H9 (cell line): ENCODE data around the gene ORMDL1. TPM values are rescaled to one million over a fixed set of nuclear protein-coding genes. Genes with fewer than 3 reads are reported as not detected.

Experiments
- DNase-seq: peaks from one replicate; pipeline ENCODE4 v3.0.0-alpha.2; 2017
- H2AFZ ChIP-seq: one replicate; pipeline ENCODE4 v1.6.1; 2013; ENCODE audit warnings: mild to moderate bottlenecking, low read length, control low read depth, moderate library complexity
- H2AK5ac ChIP-seq: 2 replicates; pipeline ENCODE4 v1.6.1; 2013; ENCODE audit warnings: low read length, control low read depth, mixed read lengths; ENCODE audit not compliant: insufficient read length
- H2BK120ac ChIP-seq: one replicate; pipeline ENCODE4 v1.6.1; 2013; ENCODE audit warnings: low read depth, mild to moderate bottlenecking, low read length, control low read depth, inconsistent platforms; ENCODE audit not compliant: poor library complexity, severe bottlenecking
- H2BK12ac ChIP-seq: 2 replicates; pipeline ENCODE4 v1.6.1; 2013; ENCODE audit warnings: low read length, control low read depth, mixed read lengths, low read depth; ENCODE audit not compliant: insufficient read length
- H2BK15ac ChIP-seq: 2 replicates; pipeline ENCODE4 v1.6.1; 2013; ENCODE audit warnings: low read depth, low read length, control low read depth
- H2BK20ac ChIP-seq: one replicate; pipeline ENCODE4 v1.6.1; 2013; ENCODE audit warnings: low read depth, mild to moderate bottlenecking, low read length, control low read depth, inconsistent platforms; ENCODE audit not compliant: poor library complexity, severe bottlenecking
- H2BK5ac ChIP-seq: 2 replicates; pipeline ENCODE4 v1.6.1; 2013; ENCODE audit warnings: low read length, control low read depth, mixed read lengths; ENCODE audit not compliant: insufficient read length
- H3K14ac ChIP-seq: 2 replicates; pipeline ENCODE4 v1.6.1; 2013; ENCODE audit warnings: low read length, control low read depth; ENCODE audit not compliant: insufficient read depth
- H3K18ac ChIP-seq: 2 replicates; pipeline ENCODE4 v1.6.1; 2013; ENCODE audit warnings: low read depth, mild to moderate bottlenecking, mixed read lengths, low read length, control low read depth; ENCODE audit not compliant: insufficient read length
- H3K23ac ChIP-seq: 2 replicates; pipeline ENCODE4 v1.6.1; 2013; ENCODE audit warnings: low read length, control low read depth, mixed read lengths, low read depth; ENCODE audit not compliant: insufficient read length
- H3K23me2 ChIP-seq: 2 replicates; pipeline ENCODE4 v1.6.1; 2013; ENCODE audit warnings: low read depth, mild to moderate bottlenecking, mixed read lengths, low read length, control low read depth; ENCODE audit not compliant: insufficient read length, poor library complexity, severe bottlenecking
- H3K27ac ChIP-seq: 2 replicates; pipeline ENCODE4 v1.5.1; 2013; ENCODE audit warnings: low read length, control low read depth, mixed read lengths, low read depth; ENCODE audit not compliant: insufficient read length
- H3K27me3 ChIP-seq: 2 replicates; pipeline ENCODE4 v1.6.1; 2013; ENCODE audit warnings: low read length, control low read depth, inconsistent platforms; ENCODE audit not compliant: insufficient read depth
- H3K4ac ChIP-seq: 2 replicates; pipeline ENCODE4 v1.6.1; 2013; ENCODE audit warnings: low read depth, mild to moderate bottlenecking, control low read depth, inconsistent platforms, low read length, moderate library complexity
- H3K4me1 ChIP-seq: 2 replicates; pipeline ENCODE4 v1.6.1; 2013; ENCODE audit warnings: low read length, control low read depth, inconsistent platforms; ENCODE audit not compliant: insufficient read depth
- H3K4me2 ChIP-seq: 2 replicates; pipeline ENCODE4 v1.6.1; 2013; ENCODE audit warnings: low read length, control low read depth, mixed read lengths; ENCODE audit not compliant: insufficient read length, insufficient read depth
- H3K56ac ChIP-seq: 2 replicates; pipeline ENCODE4 v1.6.1; 2013; ENCODE audit warnings: low read depth, mild to moderate bottlenecking, mixed read lengths, low read length, control low read depth; ENCODE audit not compliant: insufficient read length
- H3K79me1 ChIP-seq: 2 replicates; pipeline ENCODE4 v1.6.1; 2013; ENCODE audit warnings: low read depth, mild to moderate bottlenecking, moderate library complexity, low read length, control low read depth, inconsistent platforms; ENCODE audit not compliant: insufficient read depth, poor library complexity, severe bottlenecking
- H3K79me2 ChIP-seq: 2 replicates; pipeline ENCODE4 v1.6.1; 2013; ENCODE audit warnings: low read length, control low read depth, inconsistent platforms; ENCODE audit not compliant: insufficient read depth
- H3K9ac ChIP-seq: 2 replicates; pipeline ENCODE4 v1.6.1; 2013; ENCODE audit warnings: low read length, control low read depth, mixed read lengths; ENCODE audit not compliant: insufficient read length; ENCODE audit errors: extremely low read depth
- H3K9me3 ChIP-seq: one replicate; pipeline ENCODE4 v1.6.1; 2013; ENCODE audit warnings: low read depth, low read length, inconsistent platforms; ENCODE audit not compliant: control insufficient read depth
- H3T11ph ChIP-seq: one replicate; pipeline ENCODE4 v1.6.1; 2013; ENCODE audit warnings: mild to moderate bottlenecking, low read length, control low read depth, inconsistent platforms
- H4K20me1 ChIP-seq: one replicate; pipeline ENCODE4 v1.6.1; 2013; ENCODE audit not compliant: control insufficient read depth, insufficient read length, insufficient read depth
- H4K5ac ChIP-seq: 2 replicates; pipeline ENCODE4 v1.6.1; 2013; ENCODE audit warnings: low read depth, mild to moderate bottlenecking, mixed read lengths, low read length, control low read depth; ENCODE audit not compliant: insufficient read length
- H4K8ac ChIP-seq: replicated peaks from 2 replicates; pipeline ENCODE4 v1.6.1; 2013; ENCODE audit warnings: low read length, control low read depth, mixed read lengths, low read depth; ENCODE audit not compliant: insufficient read length
- H4K91ac ChIP-seq: 2 replicates; pipeline ENCODE4 v1.6.1; 2013; ENCODE audit warnings: low read depth, mild to moderate bottlenecking, moderate library complexity, mixed read lengths, low read length, control low read depth; ENCODE audit not compliant: insufficient read length
- H3K27ac Mint-ChIP-seq, 3 experiments: 2 replicates in 2 of 3; 3 replicates in 1 of 3; pipeline ENCODE4 v1.8.0; 2020 to 2021; ENCODE audit warnings: mixed read lengths in 3 of 3, mild to moderate bottlenecking in 1 of 3, moderate library complexity in 1 of 3
- H3K27me3 Mint-ChIP-seq: 2 replicates; pipeline ENCODE4 v1.8.0; 2021; ENCODE audit warnings: low read depth, mild to moderate bottlenecking, moderate library complexity, mixed read lengths
- H3K36me3 Mint-ChIP-seq, 3 experiments: 2 replicates in 2 of 3; 3 replicates in 1 of 3; pipeline ENCODE4 v1.8.0; 2020 to 2021; ENCODE audit warnings: low read depth in 3 of 3, mixed read lengths in 3 of 3; ENCODE audit not compliant: insufficient read depth in 1 of 3
- H3K4me1 Mint-ChIP-seq, 2 experiments: 2 replicates each; pipeline ENCODE4 v1.8.0; 2020; ENCODE audit warnings: mixed read lengths in 2 of 2
- H3K4me3 Mint-ChIP-seq, 2 experiments: 2 replicates in 1 of 2; 3 replicates in 1 of 2; pipeline ENCODE4 v1.8.0; 2020 to 2021; ENCODE audit warnings: mild to moderate bottlenecking in 2 of 2, mixed read lengths in 2 of 2, moderate library complexity in 1 of 2
- H3K9me3 Mint-ChIP-seq, 2 experiments: 2 replicates in 1 of 2; 3 replicates in 1 of 2; pipeline ENCODE4 v1.8.0; 2020; ENCODE audit warnings: mild to moderate bottlenecking in 2 of 2, mixed read lengths in 2 of 2, moderate library complexity in 1 of 2
- CTCF ChIP-seq: fragments of 200-600 bp; sonication (generic); conservative IDR thresholded peaks from 3 replicates; pipeline ENCODE4 v1.8.0; 2021; ENCODE audit warnings: antibody characterized with exemption, mild to moderate bottlenecking
- WGBS: extraction: QIAGEN DNeasy Blood & Tissue Kit; methylation state at CpG from one replicate; pipeline ENCODE4 v1.1.7; 2013; ENCODE audit warnings: missing lambda C conversion rate, low lambda C conversion rate, mixed read lengths; ENCODE audit not compliant: insufficient read length; ENCODE audit errors: extremely low coverage; 5-methylcytosine and 5-hydroxymethylcytosine counted together
- total RNA-seq: library from RNA; stranded (reverse); gene quantifications from 2 replicates; pipeline ENCODE4 v1.2.1, GENCODE V29; 2021

Gene ORMDL1
- total RNA-seq, 1 experiment from 2014 or later, result 59.7 TPM

- no peaks in the 10 kb centered on the region for H3K23me2 ChIP-seq
- no peak overlapping the region for H2BK12ac ChIP-seq
- no peak overlapping the region for H2BK120ac ChIP-seq
- H3K27ac Mint-ChIP-seq, result no peak overlapping the region
- no peak overlapping the region for H2BK15ac ChIP-seq
- no peak overlapping the region for H3T11ph ChIP-seq
- no peak overlapping the region for H2BK5ac ChIP-seq
- no peak overlapping the region for H3K4ac ChIP-seq
- no peak overlapping the region for H2AK5ac ChIP-seq
- no peak overlapping the region for H3K27ac ChIP-seq
- no peaks in the 10 kb centered on the region for H3K9me3 ChIP-seq
- H3K36me3 Mint-ChIP-seq, result peaks cover 13 to 49% (median 41%) of the 10 kb centered on the region in 3 experiments; a peak in 6 of 7 replicates
- H3K27me3 ChIP-seq, result no peaks in the 10 kb centered on the region
- no peaks in the 10 kb centered on the region for H3K9me3 Mint-ChIP-seq
- no peaks in the 10 kb centered on the region for H3K27me3 Mint-ChIP-seq
- H3K4me1 Mint-ChIP-seq, result no peaks in the 10 kb centered on the region
- no peak overlapping the region for H2AFZ ChIP-seq
- H3K4me3 Mint-ChIP-seq, result no peak overlapping the region
- H2BK20ac ChIP-seq, result no peak overlapping the region
- H3K79me2 ChIP-seq, result no peaks in the 10 kb centered on the region
- no peak overlapping the region for H4K8ac ChIP-seq
- no peaks in the 10 kb centered on the region for H3K79me1 ChIP-seq
- no peak overlapping the region for H3K56ac ChIP-seq
- no peak overlapping the region for H3K23ac ChIP-seq
- no peak overlapping the region for H3K14ac ChIP-seq
- no peak overlapping the region for H4K91ac ChIP-seq
- TF ChIP-seq CTCF, result peak; percentile 53
- no peak overlapping the region for H3K4me2 ChIP-seq
- WGBS, result no CpG with 5 or more reads among the region's 4 CpGs
- H3K4me1 ChIP-seq, result no peaks in the 10 kb centered on the region
- H4K5ac ChIP-seq, result no peak overlapping the region
- no peak overlapping the region for H3K18ac ChIP-seq
- no peaks in the 10 kb centered on the region for H4K20me1 ChIP-seq
- H3K9ac ChIP-seq, result no peak overlapping the region
- DNase-seq, result no peak
Observed at GRCh38 chr2:189798312-189799029, 14.3 kb upstream of the ORMDL1 start.
